ENCODE results near the gene TRPV2. TPM values are rescaled to one million over a fixed set of nuclear protein-coding genes. Genes with fewer than 3 reads are reported as not detected.
"Not testable (repeated sequence)": the region's sequence is repeated elsewhere in the genome, so short reads cannot be mapped to it uniquely, and the experiment has no call there.

Gene TRPV2
- polyA plus RNA-seq, 1 experiment: 7.9 TPM

DNA sequence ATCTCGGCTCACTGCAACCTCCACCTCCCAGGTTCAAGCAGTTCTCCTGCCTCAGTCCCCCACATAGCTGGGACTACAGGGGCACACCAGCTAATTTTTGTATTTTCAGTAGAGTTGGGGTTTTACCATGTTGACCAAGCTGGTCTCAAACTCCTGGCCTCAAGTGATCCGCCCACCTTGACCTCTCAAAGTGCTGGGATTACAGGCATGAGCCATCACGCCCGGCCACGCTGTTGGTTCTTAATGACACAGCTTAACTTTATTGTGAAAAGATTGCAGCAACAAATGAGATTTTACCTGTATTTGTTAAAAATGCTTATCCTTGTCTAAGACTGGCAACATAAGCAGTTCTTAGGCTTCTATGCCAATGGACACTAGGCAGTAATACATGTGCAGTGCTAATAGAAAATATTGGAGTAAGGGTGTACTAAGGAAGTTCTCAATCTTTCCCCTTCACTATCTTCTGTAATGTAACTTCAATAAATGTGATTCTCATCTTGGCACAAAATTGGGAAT, 31.5 kb upstream of the TRPV2 start:
- Histone ChIP-seq H3K36me3 (ENCODE audit: control insufficient read depth, insufficient read depth, low read length) (peaks cover 4% of the 10 kb centered on the region), H3K4me3 (ENCODE audit: low read depth, low read length) (no peak overlapping the region), H3K27me3 (ENCODE audit: control insufficient read depth, insufficient read depth, low read length) (no peaks in the 10 kb centered on the region)
- TF ChIP-seq, protein P1, sequence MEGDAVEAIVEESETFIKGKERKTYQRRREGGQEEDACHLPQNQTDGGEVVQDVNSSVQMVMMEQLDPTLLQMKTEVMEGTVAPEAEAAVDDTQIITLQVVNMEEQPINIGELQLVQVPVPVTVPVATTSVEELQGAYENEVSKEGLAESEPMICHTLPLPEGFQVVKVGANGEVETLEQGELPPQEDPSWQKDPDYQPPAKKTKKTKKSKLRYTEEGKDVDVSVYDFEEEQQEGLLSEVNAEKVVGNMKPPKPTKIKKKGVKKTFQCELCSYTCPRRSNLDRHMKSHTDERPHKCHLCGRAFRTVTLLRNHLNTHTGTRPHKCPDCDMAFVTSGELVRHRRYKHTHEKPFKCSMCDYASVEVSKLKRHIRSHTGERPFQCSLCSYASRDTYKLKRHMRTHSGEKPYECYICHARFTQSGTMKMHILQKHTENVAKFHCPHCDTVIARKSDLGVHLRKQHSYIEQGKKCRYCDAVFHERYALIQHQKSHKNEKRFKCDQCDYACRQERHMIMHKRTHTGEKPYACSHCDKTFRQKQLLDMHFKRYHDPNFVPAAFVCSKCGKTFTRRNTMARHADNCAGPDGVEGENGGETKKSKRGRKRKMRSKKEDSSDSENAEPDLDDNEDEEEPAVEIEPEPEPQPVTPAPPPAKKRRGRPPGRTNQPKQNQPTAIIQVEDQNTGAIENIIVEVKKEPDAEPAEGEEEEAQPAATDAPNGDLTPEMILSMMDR (IDR thresholded peaks at IDR 0.05; ENCODE audit: insufficient read depth, low read depth, low read length): no peak
- CTCF ChIA-PET: interaction anchor here (2.3 kb wide), 1 partner anchor 69 kb away, joined by 10 read pairs; no protein-coding TSS in a partner anchor
- DNase-seq (ENCODE audit: low read depth): no peak
- POLR2A ChIA-PET: interaction anchor here (0.6 kb wide), 1 partner anchor 197 kb away, joined by 12 read pairs; no protein-coding TSS in a partner anchor

DNA sequence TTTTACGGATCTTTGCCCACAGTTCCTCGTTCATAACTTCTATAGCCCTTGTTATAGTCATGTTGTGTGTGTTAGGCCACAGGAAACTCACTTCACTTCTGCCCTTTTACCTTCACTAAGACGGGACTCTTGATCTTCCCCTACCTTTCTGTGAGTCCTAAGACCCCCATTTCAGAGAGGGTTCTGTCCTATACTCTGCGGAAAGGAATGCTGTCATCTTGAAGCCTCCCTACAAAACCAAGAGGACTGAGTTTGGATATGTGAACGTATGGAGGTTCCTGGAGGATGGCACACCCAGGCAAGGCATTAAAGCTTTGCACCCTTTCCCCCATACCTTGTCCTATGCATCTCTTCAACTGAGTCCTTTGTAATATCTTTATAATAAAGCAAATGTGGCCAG, 30.8 kb upstream of the TRPV2 start:
- ChIA-PET CTCF (interaction anchor here (1.0 to 2.1 kb wide), 3 partner anchors 67 to 137 kb away, joined by 3 to 8 read pairs (median 3); no protein-coding TSS in a partner anchor), POLR2A (no interaction called here)
- TF ChIP-seq, protein P1 (IDR thresholded peaks at IDR 0.05; ENCODE audit: insufficient read depth, low read depth, low read length): no peak

DNA sequence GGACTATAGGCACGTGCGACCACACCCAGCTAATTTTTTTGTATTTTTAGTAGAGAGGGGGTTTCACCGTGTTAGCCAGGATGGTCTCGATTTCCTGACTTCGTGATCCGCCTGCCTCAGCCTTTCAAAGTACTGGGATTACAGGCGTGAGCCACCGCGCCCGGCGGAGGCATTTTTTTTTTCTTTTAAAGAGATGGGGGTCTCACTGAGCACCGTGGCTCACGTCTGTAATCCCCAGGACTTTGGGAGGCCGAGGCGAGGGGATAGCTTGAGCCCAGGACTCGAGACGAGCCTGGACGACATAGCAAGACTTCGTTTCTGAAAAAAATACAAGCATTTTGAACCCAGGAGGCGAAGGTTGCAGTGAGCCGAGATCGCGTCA, 29.3 kb upstream of the TRPV2 start:
- H3K36me3 ChIP-seq (ENCODE audit: control insufficient read depth, insufficient read depth, low read length); H3K27me3 ChIP-seq (ENCODE audit: control insufficient read depth, insufficient read depth, low read length); DNase-seq (ENCODE audit: low read depth); POLR2A ChIA-PET; H3K4me3 ChIP-seq (ENCODE audit: low read depth, low read length): not testable (repeated sequence)
- CTCF ChIA-PET: interaction anchor here (0.6 to 2.1 kb wide), 4 partner anchors 21 to 139 kb away, joined by 3 to 8 read pairs (median 6); no protein-coding TSS in a partner anchor

More for the DNA sequence above, 30.8 kb upstream of the TRPV2 start:
- DNase-seq (ENCODE audit: low read depth): no peak
- Histone ChIP-seq H3K4me3 (ENCODE audit: low read depth, low read length) (no peak overlapping the region), H3K36me3 (ENCODE audit: control insufficient read depth, insufficient read depth, low read length) (peaks cover 4% of the 10 kb centered on the region), H3K27me3 (ENCODE audit: control insufficient read depth, insufficient read depth, low read length) (no peaks in the 10 kb centered on the region)

DNA sequence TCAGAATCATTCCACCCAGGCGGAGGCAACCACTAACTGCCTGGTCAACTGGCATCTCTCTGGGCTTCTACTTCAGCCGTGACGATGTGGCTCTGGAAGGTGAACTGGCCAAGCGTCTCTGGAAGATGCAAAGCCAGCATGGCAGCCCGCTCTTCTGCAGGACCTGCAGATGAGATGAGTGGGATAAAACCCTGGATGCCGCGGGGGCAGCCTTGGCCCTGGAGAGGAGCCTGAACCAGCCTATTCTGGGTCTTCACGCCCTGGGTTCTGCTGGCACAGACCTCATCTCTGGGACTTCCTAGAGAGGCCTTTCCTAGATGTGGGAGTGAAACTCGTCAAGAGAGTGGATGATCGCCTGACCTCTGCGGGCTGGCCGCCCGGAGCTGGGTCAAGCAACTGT, 23.9 kb upstream of the TRPV2 start:
- no peak for DNase-seq (ENCODE audit: low read depth)
- ChIA-PET POLR2A (no interaction called here), CTCF (interaction anchor here (0.7 to 1.1 kb wide), 2 partner anchors 28 to 130 kb away, joined by 3 to 4 read pairs; no protein-coding TSS in a partner anchor)
- no peaks in the 10 kb centered on the region for H3K27me3 ChIP-seq (ENCODE audit: control insufficient read depth, insufficient read depth, low read length)
- H3K4me3 ChIP-seq (ENCODE audit: low read depth, low read length): no peak overlapping the region
- TF ChIP-seq, protein P1 (IDR thresholded peaks at IDR 0.05; ENCODE audit: insufficient read depth, low read depth, low read length): no peak
- no peaks in the 10 kb centered on the region for H3K36me3 ChIP-seq (ENCODE audit: control insufficient read depth, insufficient read depth, low read length)

DNA sequence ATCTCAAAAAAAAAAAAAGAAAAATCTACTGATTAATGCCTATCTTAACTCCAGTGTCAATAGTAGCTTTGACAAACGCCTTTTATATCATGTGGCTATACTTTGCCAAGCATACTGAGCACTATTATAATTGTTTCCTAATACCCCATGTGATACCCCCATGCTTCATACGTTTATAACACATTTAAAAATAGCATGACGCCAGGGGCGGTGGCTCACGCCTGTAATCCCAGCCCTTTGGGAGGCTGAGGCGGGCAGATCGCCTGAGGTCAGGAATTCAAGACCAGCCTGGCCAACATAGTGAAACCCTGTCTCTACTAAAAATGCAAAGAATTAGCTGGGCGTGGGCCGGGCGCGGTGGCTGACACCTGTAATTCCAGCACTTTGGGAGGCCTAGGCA, 22.9 kb upstream of the TRPV2 start:
- POLR2A ChIA-PET; H3K36me3 ChIP-seq (ENCODE audit: control insufficient read depth, insufficient read depth, low read length); H3K4me3 ChIP-seq (ENCODE audit: low read depth, low read length); DNase-seq (ENCODE audit: low read depth); H3K27me3 ChIP-seq (ENCODE audit: control insufficient read depth, insufficient read depth, low read length): not testable (repeated sequence)
- CTCF ChIA-PET: interaction anchor here (0.6 kb wide), 1 partner anchor 26 kb away, joined by 4 read pairs; no protein-coding TSS in a partner anchor

DNA sequence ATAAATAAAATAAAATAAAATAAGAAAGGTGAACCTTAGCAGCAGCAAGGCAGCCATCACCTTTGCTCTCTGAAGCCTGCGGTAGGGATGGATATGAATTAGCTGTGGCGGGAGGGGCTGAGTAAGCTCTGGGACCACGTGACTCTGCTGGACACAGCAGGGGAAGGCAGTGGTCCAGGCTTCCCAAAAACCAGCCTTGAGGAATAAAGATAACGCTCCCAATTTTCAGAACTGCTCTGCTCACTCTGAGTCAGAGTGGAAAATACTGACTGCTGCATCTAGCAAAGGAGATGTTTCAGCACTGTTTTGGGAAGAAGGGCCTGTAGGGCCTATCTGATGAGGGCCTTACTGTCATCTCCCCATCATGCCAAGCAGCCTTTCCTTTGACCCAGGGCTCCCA, 19.5 kb upstream of the TRPV2 start:
- H3K27me3 ChIP-seq (ENCODE audit: control insufficient read depth, insufficient read depth, low read length); H3K36me3 ChIP-seq (ENCODE audit: control insufficient read depth, insufficient read depth, low read length); DNase-seq (ENCODE audit: low read depth); H3K4me3 ChIP-seq (ENCODE audit: low read depth, low read length); POLR2A ChIA-PET: not testable (repeated sequence)
- CTCF ChIA-PET: interaction anchor here (1.6 kb wide), 1 partner anchor 125 kb away, joined by 5 read pairs; no protein-coding TSS in a partner anchor

DNA sequence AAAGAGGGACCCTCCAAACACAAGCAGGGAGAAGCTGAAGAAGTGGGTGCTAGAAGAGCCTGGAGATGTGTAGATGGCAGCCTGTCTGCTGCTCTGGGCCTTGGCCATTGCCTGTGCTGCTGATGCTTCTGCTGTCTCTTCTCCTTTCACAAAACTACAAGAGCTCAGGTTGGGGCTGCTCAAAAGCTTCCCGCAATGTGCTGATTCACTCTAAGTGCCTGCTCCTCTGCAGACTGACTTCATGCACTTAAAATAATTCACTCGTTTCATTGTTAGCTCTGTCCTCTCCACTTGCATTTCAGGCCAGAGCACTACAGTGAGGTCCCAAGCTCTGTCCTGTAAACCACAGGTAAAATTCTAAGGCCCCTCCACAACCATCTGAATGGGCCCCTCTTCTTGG, 18.7 kb upstream of the TRPV2 start:
- H3K36me3 ChIP-seq (ENCODE audit: control insufficient read depth, insufficient read depth, low read length); DNase-seq (ENCODE audit: low read depth); POLR2A ChIA-PET; H3K27me3 ChIP-seq (ENCODE audit: control insufficient read depth, insufficient read depth, low read length); H3K4me3 ChIP-seq (ENCODE audit: low read depth, low read length): not testable (repeated sequence)
- CTCF ChIA-PET: interaction anchor here (1.6 kb wide), 1 partner anchor 124 kb away, joined by 5 read pairs; no protein-coding TSS in a partner anchor

All from BJ (cell line).